Adrenal gland (tissue), 12 donors: ENCODE results near the gene MAGI1. TPM values are rescaled to one million over a fixed set of nuclear protein-coding genes. Genes with fewer than 3 reads are reported as not detected.

ENCODE experiments used
- DNase-seq, 7 donors: peaks; one replicate each; pipeline ENCODE4 v3.0.0-alpha.2; 2019 to 2020
- H3K27ac ChIP-seq, 5 donors: fragments of 200-600 bp; sonication (generic) in 4 of 5; 1 replicate in 3 of 5; 2 replicates in 2 of 5; pipeline versions ENCODE4 v1.5.1 to v1.8.0; 2016 to 2020; ENCODE audit warnings: mild to moderate bottlenecking in 1 of 5
- H3K27me3 ChIP-seq: fragments of 200-600 bp; 2 replicates; pipeline ENCODE4 v1.8.0; 2021
- H3K36me3 ChIP-seq, 2 donors: fragments of 200-600 bp; replicated peaks in 1 of 2; 1 replicate in 1 of 2; 2 replicates in 1 of 2; pipeline versions ENCODE4 v1.5.1 to v1.8.0; 2018 to 2022
- H3K4me1 ChIP-seq, 2 donors: fragments of 200-600 bp; replicated peaks in 1 of 2; 1 replicate in 1 of 2; 2 replicates in 1 of 2; pipeline versions ENCODE4 v1.5.1 to v1.8.0; 2018 to 2021
- H3K4me3 ChIP-seq, 4 donors: fragments of 200-600 bp; sonication (generic) in 3 of 4; one replicate each; pipeline ENCODE4 v1.5.1; 2016 to 2018
- H3K9me3 ChIP-seq, 3 donors: fragments of 200-600 bp; sonication (generic) in 1 of 3; replicated peaks in 1 of 3; 1 replicate in 2 of 3; 2 replicates in 1 of 3; pipeline versions ENCODE4 v1.5.1 to v1.8.0; 2016 to 2021
- POLR2A ChIP-seq, 2 donors: fragments of 450-650 bp; IDR thresholded peaks; one replicate each; pipeline ENCODE4 v1.6.1; 2017; ENCODE audit warnings: antibody characterized with exemption in 2 of 2, mild to moderate bottlenecking in 2 of 2, moderate library complexity in 1 of 2
- WGBS, 4 donors: extraction: QIAGEN DNeasy Blood & Tissue Kit in 2 of 4; methylation state at CpG; one replicate each; pipeline versions ENCODE4 v1.1.5 to v1.1.7; 2013 to 2017; 5-methylcytosine and 5-hydroxymethylcytosine counted together
- intact Hi-C, 2 donors: fragments of 100-400 bp; cut with DNase I; formaldehyde crosslinking; loops; one replicate each; pipeline versions ENCODE4 v1.14.1 to v1.15.0; 2022 to 2023
- polyA plus RNA-seq, 3 donors: library from polyadenylated mRNA; stranded (reverse); fragments of 200-250 nt in 2 of 3; fragments of 350-450 nt in 1 of 3; fragmentation: Illumina TruSeq in 1 of 3; extraction: RNeasy Lipid Tissue Mini Kit (QIAGEN cat#74804) in 1 of 3; gene quantifications; one replicate each; pipeline ENCODE4 v1.2.3, GENCODE V29; 2013 to 2014
- total RNA-seq, 9 donors: library from RNA; depleted of rRNA in 4 of 9; stranded (reverse); fragments of >200 nt in 4 of 9; fragments of 120-200 nt in 1 of 9; fragmentation: NEBNext Ultra II Directional in 1 of 9; extraction: Animal tissue kit (Norgen Biotek cat#: 25700) in 1 of 9; gene quantifications; one replicate each; pipeline versions ENCODE4 v1.1.0 to v1.2.4, GENCODE V29; 2013 to 2023
- TF ChIP-seq, protein P1 (sequence below), 6 experiments: fragments of 450-650 bp in 4 of 6; fragments of 200-600 bp in 2 of 6; sonication (generic) in 1 of 6; IDR thresholded peaks; 1 replicate in 5 of 6; 2 replicates in 1 of 6; pipeline versions ENCODE4 v1.5.1 to v1.8.0; 2016 to 2021; ENCODE audit warnings: antibody characterized with exemption in 6 of 6, mild to moderate bottlenecking in 2 of 6, moderate library complexity in 1 of 6
- donor health status: healthy with polysubstance abuse.
- donor health status: Bipolar disorder and iron deficiency.
- donor health status: DM: yes; HTN: yes; CAD: no.
- donor health status: DM: no; HTN: no; CAD: no.
- donor health status: DM: no; HTN: no; CAD: no.
- donor health status: DM: yes; HTN: yes; CAD: no.

MAGI1 gene
- total and polyA plus RNA-seq, 12 donors, result 4.8 to 31.6 (median 18.5) TPM

- Histone ChIP-seq H3K27me3 (no peaks in the 10 kb centered on the region), H3K4me1 (peaks cover 0 to 11% of the 10 kb centered on the region in 2 donors), H3K4me3 (no peak overlapping the region), H3K9me3 (no peaks in the 10 kb centered on the region), H3K36me3 (no peaks in the 10 kb centered on the region), H3K27ac (no peak overlapping the region)
- no peak for DNase-seq
- no peak for TF ChIP-seq POLR2A (IDR thresholded peaks at IDR 0.05)
- TF ChIP-seq, protein P1, sequence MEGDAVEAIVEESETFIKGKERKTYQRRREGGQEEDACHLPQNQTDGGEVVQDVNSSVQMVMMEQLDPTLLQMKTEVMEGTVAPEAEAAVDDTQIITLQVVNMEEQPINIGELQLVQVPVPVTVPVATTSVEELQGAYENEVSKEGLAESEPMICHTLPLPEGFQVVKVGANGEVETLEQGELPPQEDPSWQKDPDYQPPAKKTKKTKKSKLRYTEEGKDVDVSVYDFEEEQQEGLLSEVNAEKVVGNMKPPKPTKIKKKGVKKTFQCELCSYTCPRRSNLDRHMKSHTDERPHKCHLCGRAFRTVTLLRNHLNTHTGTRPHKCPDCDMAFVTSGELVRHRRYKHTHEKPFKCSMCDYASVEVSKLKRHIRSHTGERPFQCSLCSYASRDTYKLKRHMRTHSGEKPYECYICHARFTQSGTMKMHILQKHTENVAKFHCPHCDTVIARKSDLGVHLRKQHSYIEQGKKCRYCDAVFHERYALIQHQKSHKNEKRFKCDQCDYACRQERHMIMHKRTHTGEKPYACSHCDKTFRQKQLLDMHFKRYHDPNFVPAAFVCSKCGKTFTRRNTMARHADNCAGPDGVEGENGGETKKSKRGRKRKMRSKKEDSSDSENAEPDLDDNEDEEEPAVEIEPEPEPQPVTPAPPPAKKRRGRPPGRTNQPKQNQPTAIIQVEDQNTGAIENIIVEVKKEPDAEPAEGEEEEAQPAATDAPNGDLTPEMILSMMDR (IDR thresholded peaks at IDR 0.05), result no peak
- 68 to 74% (median 72%) methylated on average over 3 of the region's 3 CpGs for WGBS, 4 donors
- intact Hi-C loops, result no loop called here
These were observed 349.3 kb downstream of the MAGI1 start for GRCh38 chr3:65689436-65689835.

DNA sequence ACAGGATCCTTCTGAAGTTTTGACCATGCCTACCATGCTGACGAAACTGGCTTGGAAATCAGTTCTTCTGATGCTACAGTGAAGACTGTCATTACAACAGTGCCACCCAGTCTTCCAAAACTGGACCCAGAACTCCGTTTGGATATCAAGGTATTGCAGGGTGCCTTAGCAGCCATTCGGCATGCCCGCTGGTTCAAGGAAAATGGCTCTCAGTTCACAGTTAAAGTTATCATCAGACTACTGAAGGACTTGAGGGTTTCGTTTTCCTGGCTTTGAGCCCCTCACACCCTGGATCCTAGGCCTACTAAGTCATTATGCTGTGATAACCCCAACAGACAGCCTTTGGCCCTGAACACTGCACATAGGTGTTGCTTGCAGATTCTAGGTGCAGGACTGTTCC, 351.0 kb downstream of the MAGI1 start:
- no peak for DNase-seq
- H3K4me3 ChIP-seq, result no peak overlapping the region
- no peaks in the 10 kb centered on the region for H3K27me3 ChIP-seq
- no peaks in the 10 kb centered on the region for H3K9me3 ChIP-seq
- no peak overlapping the region for H3K27ac ChIP-seq
- 91 to 98% (median 96%) methylated on average over 5 of the region's 5 CpGs for WGBS, 4 donors
- peaks cover 0 to 11% of the 10 kb centered on the region in 2 donors for H3K4me1 ChIP-seq
- TF ChIP-seq, protein P1 (IDR thresholded peaks at IDR 0.05), result no peak
- no peak for TF ChIP-seq POLR2A (IDR thresholded peaks at IDR 0.05)
- no peaks in the 10 kb centered on the region for H3K36me3 ChIP-seq
- intact Hi-C loops, result no loop called here

- peak; percentile 39 to 71 (median 61) for DNase-seq
- H3K27me3 ChIP-seq, result no peaks in the 10 kb centered on the region
- no peaks in the 10 kb centered on the region for H3K9me3 ChIP-seq
- H3K4me1 ChIP-seq, result peaks cover 0 to 11% of the 10 kb centered on the region in 2 donors
- intact Hi-C loops, result no loop called here
- H3K4me3 ChIP-seq, result peak overlapping the region in 1 of 4 donors; percentile 22
- WGBS, 4 donors, result 31 to 33% (median 32%) methylated on average over 5 of the region's 5 CpGs
- peak overlapping the region in 2 of 5 donors; percentile 44 to 73 for H3K27ac ChIP-seq
- TF ChIP-seq, protein P1 (IDR thresholded peaks at IDR 0.05), result no peak
- H3K36me3 ChIP-seq, result no peaks in the 10 kb centered on the region
These were observed 353.0 kb downstream of the MAGI1 start for GRCh38 chr3:65685621-65686235.

DNA sequence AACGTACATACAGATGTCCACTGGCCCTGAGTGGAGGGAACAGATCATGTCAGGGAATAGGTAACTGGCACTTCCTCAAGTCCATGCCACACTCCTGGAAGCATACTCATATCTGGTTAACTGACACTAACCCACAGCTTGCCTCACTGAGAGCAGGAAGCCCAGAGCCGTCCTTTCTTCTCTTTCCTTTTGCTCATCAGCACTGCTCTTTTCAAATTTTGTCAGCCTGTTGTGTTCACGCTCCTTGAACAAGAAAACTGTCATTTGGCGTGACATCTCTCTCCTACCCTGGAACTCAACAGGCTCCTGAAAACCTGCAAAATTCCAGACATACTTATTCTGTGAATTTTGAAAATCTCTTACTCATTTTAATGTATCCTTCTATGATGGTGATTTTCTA, 360.2 kb downstream of the MAGI1 start:
- no peak overlapping the region for H3K4me3 ChIP-seq
- H3K36me3 ChIP-seq, result no peaks in the 10 kb centered on the region
- no peaks in the 10 kb centered on the region for H3K27me3 ChIP-seq
- no peaks in the 10 kb centered on the region for H3K9me3 ChIP-seq
- DNase-seq, result no peak
- no peak overlapping the region for H3K27ac ChIP-seq
- H3K4me1 ChIP-seq, result no peaks in the 10 kb centered on the region
- 88 to 93% (median 92%) methylated on average over 4 of the region's 4 CpGs for WGBS, 4 donors
- intact Hi-C loops, result loop anchor here (10.0 kb wide), 2 partner anchors 244 to 324 kb away; no protein-coding TSS in a partner anchor
- TF ChIP-seq, protein P1 (IDR thresholded peaks at IDR 0.05), result no peak
- no peak for TF ChIP-seq POLR2A (IDR thresholded peaks at IDR 0.05)
